ENCODE measurements around the gene ITLN2.
"Not testable (repeated sequence)": the region's sequence is repeated elsewhere in the genome, so short reads cannot be mapped to it uniquely, and the experiment has no call there.

The ITLN2 gene

GRCh38 chr1:160952129-160952510 is 2.5 kb downstream of the ITLN2 start:
- no peak for ATAC-seq

GRCh38 chr1:160951443-160952128 is 3.0 kb downstream of the ITLN2 start:
- peak; percentile 73 to 81 for ATAC-seq

- no peak for ATAC-seq
These were observed 4.0 kb downstream of the ITLN2 start for GRCh38 chr1:160950657-160951056.

- no peak for ATAC-seq
These were observed 4.7 kb downstream of the ITLN2 start for GRCh38 chr1:160949881-160950280.

GRCh38 chr1:160949216-160949880 is 5.3 kb downstream of the ITLN2 start:
- not testable (repeated sequence) for ATAC-seq

- ATAC-seq: not testable (repeated sequence)
These were observed 7.3 kb downstream of the ITLN2 start for GRCh38 chr1:160947174-160947759.

GRCh38 chr1:160945881-160946280 is 8.7 kb downstream of the ITLN2 start:
- not testable (repeated sequence) for ATAC-seq

GRCh38 chr1:160945079-160945478 is 9.5 kb downstream of the ITLN2 start:
- no peak for ATAC-seq

- ATAC-seq: no peak
These were observed 11.7 kb downstream of the ITLN2 start for GRCh38 chr1:160942926-160943325.

GRCh38 chr1:160936666-160937065 is 17.9 kb downstream of the ITLN2 start:
- not testable (repeated sequence) for ATAC-seq

GRCh38 chr1:160935527-160936258 is 18.9 kb downstream of the ITLN2 start:
- no peak for ATAC-seq

GRCh38 chr1:160933305-160933704 is 21.3 kb downstream of the ITLN2 start:
- ATAC-seq: not testable (repeated sequence)

GRCh38 chr1:160925652-160926244 is 28.9 kb downstream of the ITLN2 start:
- no peak for ATAC-seq

GRCh38 chr1:160924791-160925651 is 29.6 kb downstream of the ITLN2 start:
- ATAC-seq: no peak

GRCh38 chr1:160916666-160917065 is 37.9 kb downstream of the ITLN2 start:
- no peak for ATAC-seq

GRCh38 chr1:160913229-160913628 is 41.4 kb downstream of the ITLN2 start:
- ATAC-seq: not testable (repeated sequence)

GRCh38 chr1:160911925-160912324 is 42.7 kb downstream of the ITLN2 start:
- ATAC-seq: no peak

- no peak for ATAC-seq
These were observed 43.2 kb downstream of the ITLN2 start for GRCh38 chr1:160911441-160911840.

GRCh38 chr1:160910170-160910750 is 44.3 kb downstream of the ITLN2 start:
- ATAC-seq: no peak

- no peak for ATAC-seq
These were observed 46.6 kb downstream of the ITLN2 start for GRCh38 chr1:160907976-160908375.

GRCh38 chr1:160905617-160905989 is 49.0 kb downstream of the ITLN2 start:
- ATAC-seq: no peak
